Measurements from ENCODE around the gene TFG.

Gene TFG

GRCh38 chr3:100759159-100759558 lies 49.9 kb downstream of the TFG start:
- ATAC-seq = no peak

GRCh38 chr3:100759950-100760349 lies 50.7 kb downstream of the TFG start:
- no peak for ATAC-seq

GRCh38 chr3:100760377-100760776 lies 51.1 kb downstream of the TFG start:
- ATAC-seq = no peak

- ATAC-seq = peak in 1 of 2 donors; percentile 51
Measured at GRCh38 chr3:100761211-100761942, 52.1 kb downstream of the TFG start.

GRCh38 chr3:100761951-100762350 lies 52.7 kb downstream of the TFG start:
- no peak for ATAC-seq

- no peak for ATAC-seq
Measured at GRCh38 chr3:100765437-100765975, 56.2 kb downstream of the TFG start.

- ATAC-seq = no peak
Measured at GRCh38 chr3:100766069-100766468, 56.8 kb downstream of the TFG start.

- ATAC-seq = no peak
Measured at GRCh38 chr3:100769693-100770092, 60.4 kb downstream of the TFG start.

GRCh38 chr3:100775226-100775625 lies 65.9 kb downstream of the TFG start:
- no peak for ATAC-seq

GRCh38 chr3:100775669-100776068 lies 66.4 kb downstream of the TFG start:
- ATAC-seq = no peak

GRCh38 chr3:100776097-100776729 lies 66.9 kb downstream of the TFG start:
- no peak for ATAC-seq

GRCh38 chr3:100776746-100777145 lies 67.5 kb downstream of the TFG start:
- no peak for ATAC-seq

- no peak for ATAC-seq
Measured at GRCh38 chr3:100777271-100777670, 68.0 kb downstream of the TFG start.

- ATAC-seq = no peak
Measured at GRCh38 chr3:100779480-100779879, 70.2 kb downstream of the TFG start.

GRCh38 chr3:100780071-100780622 lies 70.9 kb downstream of the TFG start:
- no peak for ATAC-seq

GRCh38 chr3:100781301-100781700 lies 72.0 kb downstream of the TFG start:
- ATAC-seq = no peak

- ATAC-seq = no peak
Measured at GRCh38 chr3:100782348-100782747, 73.1 kb downstream of the TFG start.

- ATAC-seq = no peak
Measured at GRCh38 chr3:100782906-100783305, 73.6 kb downstream of the TFG start.

GRCh38 chr3:100783619-100784018 lies 74.3 kb downstream of the TFG start:
- no peak for ATAC-seq

- ATAC-seq = no peak
Measured at GRCh38 chr3:100789579-100789978, 80.3 kb downstream of the TFG start.

GRCh38 chr3:100796556-100796955 lies 87.3 kb downstream of the TFG start:
- ATAC-seq = no peak

GRCh38 chr3:100798012-100798411 lies 88.7 kb downstream of the TFG start:
- no peak for ATAC-seq
